Activated T-helper 1 cell treated with anti-CD3 and anti-CD28 coated beads, Interleukin-12 subunit alpha, Interleukin-12 subunit beta, Interleukin-2, Interleukin-4 antibody, amounts not matched to agents 30 ng/mL and 10 ng/mL and 1 ng/mL, durations not matched to agents 14 hours and 24 hours and 36 hours (primary cell): ENCODE results near the gene PRKG1. TPM values are rescaled to one million over a fixed set of nuclear protein-coding genes. Genes with fewer than 3 reads are reported as not detected.
A peak's percentile ranks its signal among the peaks of the same experiment; 100 is the strongest.
"Not testable (repeated sequence)": the region's sequence is repeated elsewhere in the genome, so short reads cannot be mapped to it uniquely, and the experiment has no call there.

Experiments
- DNase-seq: peaks from one replicate; pipeline ENCODE4 v3.0.0; 2021; ENCODE audit warnings: low spot score
- H3K27ac Mint-ChIP-seq: one replicate; pipeline ENCODE4 v1.8.0; 2021; ENCODE audit warnings: mild to moderate bottlenecking, mixed read lengths
- H3K27me3 Mint-ChIP-seq: one replicate; pipeline ENCODE4 v1.8.0; 2022; ENCODE audit warnings: mild to moderate bottlenecking, moderate library complexity, mixed read lengths; ENCODE audit not compliant: insufficient read depth
- H3K36me3 Mint-ChIP-seq: one replicate; pipeline ENCODE4 v1.8.0; 2021; ENCODE audit warnings: low read depth, mixed read lengths
- H3K4me1 Mint-ChIP-seq: one replicate; pipeline ENCODE4 v1.8.0; 2021; ENCODE audit warnings: low read depth, mixed read lengths
- H3K4me3 Mint-ChIP-seq: one replicate; pipeline ENCODE4 v1.8.0; 2021; ENCODE audit warnings: mild to moderate bottlenecking, moderate library complexity, mixed read lengths
- H3K9me3 Mint-ChIP-seq: one replicate; pipeline ENCODE4 v1.8.0; 2021; ENCODE audit warnings: mixed read lengths
- intact Hi-C: fragments of 100-400 bp; cut with micrococcal nuclease; formaldehyde crosslinking; loops from one replicate; pipeline ENCODE4 v1.15.1; 2024
- total RNA-seq: library from RNA; stranded (reverse); gene quantifications from 2 replicates; pipeline ENCODE4 v1.2.3, GENCODE V29; 2022

Gene PRKG1
- total RNA-seq, 1 donor from 2014 or later, result not detected

- no peaks in the 10 kb centered on the region for H3K4me1 Mint-ChIP-seq
- H3K36me3 Mint-ChIP-seq, result no peaks in the 10 kb centered on the region
- H3K27ac Mint-ChIP-seq, result no peak overlapping the region
- peak; percentile 14 for DNase-seq
- peaks cover 3% of the 10 kb centered on the region for H3K27me3 Mint-ChIP-seq
- H3K9me3 Mint-ChIP-seq, result no peaks in the 10 kb centered on the region
- no peak overlapping the region for H3K4me3 Mint-ChIP-seq
- intact Hi-C loops, result loop anchor here (1.0 kb wide), 2 partner anchors 827 to 1205 kb away; no protein-coding TSS in a partner anchor
Observed at GRCh38 chr10:52215745-52216361, 1141.6 kb downstream of the PRKG1 start.

- Mint-ChIP-seq H3K27ac (no peak overlapping the region), H3K9me3 (no peaks in the 10 kb centered on the region), H3K4me3 (no peak overlapping the region), H3K36me3 (no peaks in the 10 kb centered on the region), H3K27me3 (peaks cover 3% of the 10 kb centered on the region), H3K4me1 (no peaks in the 10 kb centered on the region)
- intact Hi-C loops, result no loop called here
- DNase-seq, result no peak
Observed at GRCh38 chr10:52216852-52217251, 1142.6 kb downstream of the PRKG1 start.

DNA sequence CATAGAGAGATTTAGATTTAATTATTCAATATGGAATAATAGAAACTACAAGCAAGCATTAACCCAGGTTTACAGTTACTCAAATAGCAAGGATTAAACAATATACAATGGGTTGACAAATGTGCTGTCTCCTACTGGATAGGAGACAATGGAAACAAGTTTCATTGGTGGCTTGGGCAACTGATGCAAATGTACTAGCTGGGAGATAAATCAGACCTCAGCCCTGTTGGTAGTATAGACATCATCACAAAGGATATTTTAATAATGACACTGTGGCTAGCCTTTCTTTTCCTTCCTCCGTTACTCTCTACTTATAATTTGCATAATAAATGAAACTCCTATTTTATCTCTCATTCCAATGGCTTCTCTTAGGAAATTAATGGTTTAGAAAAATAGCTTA, 1143.2 kb downstream of the PRKG1 start:
- Mint-ChIP-seq H3K9me3 (no peaks in the 10 kb centered on the region), H3K36me3 (no peaks in the 10 kb centered on the region), H3K27ac (no peak overlapping the region), H3K27me3 (peaks cover 3% of the 10 kb centered on the region), H3K4me1 (no peaks in the 10 kb centered on the region), H3K4me3 (no peak overlapping the region)
- intact Hi-C loops, result no loop called here
- DNase-seq, result no peak

GRCh38 chr10:52220947-52221346, 1146.7 kb downstream of the PRKG1 start:
- Mint-ChIP-seq H3K36me3 (no peaks in the 10 kb centered on the region), H3K4me1 (no peaks in the 10 kb centered on the region), H3K9me3 (no peaks in the 10 kb centered on the region), H3K27ac (no peak overlapping the region), H3K4me3 (no peak overlapping the region), H3K27me3 (peaks cover 3% of the 10 kb centered on the region)
- intact Hi-C loops, result no loop called here
- no peak for DNase-seq

GRCh38 chr10:52221923-52222322, 1147.6 kb downstream of the PRKG1 start:
- Mint-ChIP-seq H3K4me3 (no peak overlapping the region), H3K9me3 (no peaks in the 10 kb centered on the region), H3K27me3 (peaks cover 3% of the 10 kb centered on the region), H3K4me1 (no peaks in the 10 kb centered on the region), H3K36me3 (no peaks in the 10 kb centered on the region), H3K27ac (no peak overlapping the region)
- DNase-seq, result no peak
- intact Hi-C loops, result no loop called here

DNA sequence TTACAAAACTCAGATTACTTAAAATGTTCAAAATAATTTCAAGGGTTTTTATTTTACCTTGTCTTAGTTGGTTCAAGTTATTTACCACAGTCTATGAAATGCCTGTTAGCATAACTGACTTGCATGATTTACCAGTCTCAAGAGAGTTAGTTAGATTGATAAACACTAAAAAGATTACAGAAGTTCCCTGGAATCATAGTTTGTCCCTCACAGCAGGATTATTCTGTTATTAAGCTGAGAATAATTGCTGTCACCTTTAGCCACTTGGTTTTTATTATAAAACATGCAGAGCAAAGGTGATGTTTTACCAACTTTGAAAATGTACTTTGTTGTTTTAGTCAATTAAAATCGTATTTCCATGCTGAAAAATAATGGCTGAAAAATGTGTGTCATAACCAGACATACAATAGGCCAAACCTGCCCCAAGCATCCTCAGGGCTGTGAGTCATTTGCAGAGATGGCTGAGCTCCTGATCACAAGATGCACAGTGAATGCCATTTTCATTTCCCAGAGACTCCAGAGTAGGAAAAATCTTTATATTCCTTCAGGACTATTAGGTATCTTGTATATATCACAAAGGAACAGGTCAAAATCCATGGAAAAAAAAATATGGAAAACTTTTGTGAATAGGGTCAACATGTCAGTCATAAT, 1152.0 kb downstream of the PRKG1 start:
- Mint-ChIP-seq H3K4me1 (no peaks in the 10 kb centered on the region), H3K36me3 (no peaks in the 10 kb centered on the region), H3K4me3 (no peak overlapping the region), H3K9me3 (no peaks in the 10 kb centered on the region), H3K27me3 (no peaks in the 10 kb centered on the region), H3K27ac (no peak overlapping the region)
- intact Hi-C loops, result no loop called here
- DNase-seq, result no peak

GRCh38 chr10:52228556-52228955, 1154.3 kb downstream of the PRKG1 start:
- no peaks in the 10 kb centered on the region for H3K9me3 Mint-ChIP-seq
- H3K4me3 Mint-ChIP-seq, result no peak overlapping the region
- intact Hi-C loops, result no loop called here
- H3K4me1 Mint-ChIP-seq, result no peaks in the 10 kb centered on the region
- H3K27me3 Mint-ChIP-seq, result peaks cover 3% of the 10 kb centered on the region
- H3K27ac Mint-ChIP-seq, result no peak overlapping the region
- H3K36me3 Mint-ChIP-seq, result no peaks in the 10 kb centered on the region
- no peak for DNase-seq

- Mint-ChIP-seq H3K27me3 (peaks cover 3% of the 10 kb centered on the region), H3K4me1 (no peaks in the 10 kb centered on the region), H3K9me3 (no peaks in the 10 kb centered on the region), H3K27ac (no peak overlapping the region), H3K36me3 (no peaks in the 10 kb centered on the region), H3K4me3 (no peak overlapping the region)
- DNase-seq, result no peak
- intact Hi-C loops, result no loop called here
Observed at GRCh38 chr10:52229291-52229931, 1155.1 kb downstream of the PRKG1 start.

DNA sequence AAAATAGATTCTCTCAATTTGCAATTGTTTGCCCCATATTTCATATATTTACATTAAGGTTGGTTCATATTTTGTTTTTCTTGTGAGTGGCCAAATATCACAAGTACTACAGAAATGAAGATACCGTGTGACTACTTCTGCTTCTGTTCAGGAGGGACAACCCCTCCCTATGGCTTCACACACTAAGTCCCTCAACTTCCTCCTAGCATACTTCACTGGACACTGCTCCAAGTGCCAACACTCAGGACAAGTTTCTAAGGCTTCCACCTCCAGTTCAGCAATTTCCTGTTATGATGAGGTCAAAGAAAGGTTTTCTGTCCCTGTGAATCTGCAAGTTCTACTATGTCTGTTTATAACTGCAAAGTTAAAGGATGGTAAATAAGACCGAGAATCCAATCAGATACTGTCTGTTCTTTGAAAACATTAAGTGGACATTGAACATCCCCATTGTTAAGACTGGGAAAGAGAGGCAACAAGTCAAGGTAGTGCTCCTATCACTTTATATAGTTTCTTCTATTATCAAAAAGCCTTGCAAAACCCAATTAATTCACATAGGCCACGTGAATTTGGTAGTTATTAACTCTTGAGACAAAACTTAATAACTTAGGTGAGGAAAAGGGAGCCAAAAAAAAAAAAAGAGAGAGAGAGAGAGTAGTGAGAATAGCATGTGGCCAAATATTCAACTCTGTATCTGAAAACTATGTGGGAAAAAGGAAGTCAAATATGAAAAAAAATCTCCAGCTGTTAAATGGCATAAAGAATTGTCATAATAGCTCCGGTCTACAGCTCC, 1158.5 kb downstream of the PRKG1 start:
- no peak overlapping the region for H3K27ac Mint-ChIP-seq
- H3K4me3 Mint-ChIP-seq, result peak overlapping the region; percentile 53

GRCh38 chr10:52233351-52233991, 1159.2 kb downstream of the PRKG1 start:
- H3K36me3 Mint-ChIP-seq, H3K9me3 Mint-ChIP-seq, H3K27me3 Mint-ChIP-seq, H3K27ac Mint-ChIP-seq, H3K4me1 Mint-ChIP-seq, DNase-seq, intact Hi-C loops: not testable (repeated sequence)
- peak overlapping the region; percentile 53 for H3K4me3 Mint-ChIP-seq

More for the DNA sequence above, 1158.5 kb downstream of the PRKG1 start:
- Mint-ChIP-seq H3K4me1 (no peaks in the 10 kb centered on the region), H3K9me3 (no peaks in the 10 kb centered on the region), H3K36me3 (no peaks in the 10 kb centered on the region), H3K27me3 (peaks cover 3% of the 10 kb centered on the region)
- no peak for DNase-seq
- intact Hi-C loops, result no loop called here

DNA sequence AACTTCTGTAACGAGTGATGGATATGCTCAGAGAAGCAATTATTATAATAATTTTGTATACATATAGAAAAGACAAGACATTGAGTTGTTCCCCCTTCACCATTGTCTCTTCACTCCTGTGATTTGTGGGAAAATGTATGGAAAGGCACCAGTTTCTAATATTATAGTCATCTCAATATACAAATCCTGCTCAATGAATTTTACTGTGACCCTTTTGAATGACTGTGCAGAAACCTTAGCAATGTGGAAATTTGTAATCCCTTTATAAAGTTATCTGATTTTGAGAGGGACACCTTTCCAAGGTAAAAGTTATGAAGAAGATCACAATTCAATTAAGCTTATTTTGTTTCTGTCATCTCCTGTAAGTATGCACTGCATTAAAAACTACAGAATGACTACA, 1165.5 kb downstream of the PRKG1 start:
- H3K27me3 Mint-ChIP-seq, result no peaks in the 10 kb centered on the region
- intact Hi-C loops, result no loop called here
- H3K4me1 Mint-ChIP-seq, result no peaks in the 10 kb centered on the region
- no peaks in the 10 kb centered on the region for H3K36me3 Mint-ChIP-seq
- no peaks in the 10 kb centered on the region for H3K9me3 Mint-ChIP-seq
- no peak overlapping the region for H3K4me3 Mint-ChIP-seq
- H3K27ac Mint-ChIP-seq, result no peak overlapping the region
- DNase-seq, result no peak

- Mint-ChIP-seq H3K27ac (no peak overlapping the region), H3K4me1 (no peaks in the 10 kb centered on the region), H3K9me3 (no peaks in the 10 kb centered on the region), H3K36me3 (no peaks in the 10 kb centered on the region), H3K4me3 (no peak overlapping the region), H3K27me3 (no peaks in the 10 kb centered on the region)
- intact Hi-C loops, result no loop called here
- DNase-seq, result no peak
Observed at GRCh38 chr10:52245547-52245946, 1171.3 kb downstream of the PRKG1 start.
